H4 (cell line): Measurements from ENCODE around the gene FBXO38. TPM values are rescaled to one million over a fixed set of nuclear protein-coding genes. Genes with fewer than 3 reads are reported as not detected.
A peak's percentile ranks its signal among the peaks of the same experiment; 100 is the strongest.

ENCODE experiments used
- DNase-seq: peaks from one replicate; pipeline ENCODE4 v3.0.0-alpha.2; 2015; ENCODE audit warnings: low spot score
- total RNA-seq: library from RNA; depleted of rRNA; stranded (reverse); fragments of >200 nt; shearing (Covaris generic); gene quantifications from 2 replicates; pipeline ENCODE4 v1.2.3, GENCODE V29; 2014; rRNA removed

The FBXO38 gene
- total RNA-seq: 30.1 and 63.3 TPM in 2 replicates

- DNase-seq: peak; percentile 97
Measured at GRCh38 chr5:148383564-148384379, at the start of gene FBXO38. FBXO38 (plus strand) TSS chr5:148383958; CDS start chr5:148394777, 10,819 bp downstream.

GRCh38 chr5:148335259-148335658 is 48.5 kb upstream of the FBXO38 start, which contains the start of gene SPINK9:
SPINK9 (plus strand) TSS chr5:148335559; CDS start chr5:148335614, 55 bp downstream.
- no peak for DNase-seq

GRCh38 chr5:148336704-148337435 is 46.9 kb upstream of the FBXO38 start:
- no peak for DNase-seq

GRCh38 chr5:148342371-148343045 is 41.2 kb upstream of the FBXO38 start:
- no peak for DNase-seq

- no peak for DNase-seq
Measured at GRCh38 chr5:148343046-148343407, 40.7 kb upstream of the FBXO38 start.

- no peak for DNase-seq
Measured at GRCh38 chr5:148343603-148344487, 39.9 kb upstream of the FBXO38 start.

- DNase-seq: no peak
Measured at GRCh38 chr5:148347706-148348105, 36.1 kb upstream of the FBXO38 start.

- no peak for DNase-seq
Measured at GRCh38 chr5:148352696-148353095, 31.1 kb upstream of the FBXO38 start.

- no peak for DNase-seq
Measured at GRCh38 chr5:148353634-148354033, 30.1 kb upstream of the FBXO38 start.

GRCh38 chr5:148364343-148364742 is 19.4 kb upstream of the FBXO38 start:
- DNase-seq: no peak

GRCh38 chr5:148368299-148368698 is 15.5 kb upstream of the FBXO38 start:
- no peak for DNase-seq

GRCh38 chr5:148372166-148372725 is 11.5 kb upstream of the FBXO38 start:
- DNase-seq: no peak

GRCh38 chr5:148372893-148373292 is 10.9 kb upstream of the FBXO38 start:
- no peak for DNase-seq

- peak; percentile 63 for DNase-seq
Measured at GRCh38 chr5:148374690-148375360, 8.9 kb upstream of the FBXO38 start.

- DNase-seq: no peak
Measured at GRCh38 chr5:148376198-148376597, 7.6 kb upstream of the FBXO38 start.

GRCh38 chr5:148378670-148379069 is 5.1 kb upstream of the FBXO38 start:
- no peak for DNase-seq

GRCh38 chr5:148379340-148379739 is 4.4 kb upstream of the FBXO38 start:
- DNase-seq: no peak

- DNase-seq: no peak
Measured at GRCh38 chr5:148381906-148382305, 1.9 kb upstream of the FBXO38 start.

GRCh38 chr5:148382961-148383360 is 797 bp upstream of the FBXO38 start:
- DNase-seq: no peak

- no peak for DNase-seq
Measured at GRCh38 chr5:148384380-148384737, 601 bp downstream of the FBXO38 start.

GRCh38 chr5:148385094-148385493 is 1.3 kb downstream of the FBXO38 start:
- no peak for DNase-seq
